ENCODE data around the gene NAIP. TPM values are rescaled to one million over a fixed set of nuclear protein-coding genes. Genes with fewer than 3 reads are reported as not detected.
"Not testable (repeated sequence)": the region's sequence is repeated elsewhere in the genome, so short reads cannot be mapped to it uniquely, and the experiment has no call there.

NAIP gene
- total and polyA plus RNA-seq, 10 of the 15 experiments (the other 5 are each of a cell fraction or from before 2014, with no cell fraction given), result 1.8 to 6.4 (median 3.8) TPM

DNA sequence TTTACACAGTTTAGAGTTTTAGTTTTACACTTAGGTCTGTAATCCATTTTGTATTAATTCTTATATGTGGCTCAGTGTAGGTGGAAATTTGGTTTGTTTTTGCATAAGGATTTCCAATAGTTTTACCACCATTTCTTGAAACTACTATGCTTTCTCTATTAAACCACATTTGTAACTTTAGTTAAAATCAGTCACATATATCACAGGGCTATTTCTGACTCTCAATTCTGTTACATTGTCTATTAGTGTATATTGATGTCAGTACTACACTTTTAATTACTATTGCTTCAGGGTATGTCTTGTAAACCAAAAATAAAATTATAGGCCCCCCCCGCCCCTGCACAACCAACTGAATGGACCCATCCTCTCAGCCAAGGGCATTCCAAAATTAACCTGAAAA, 92.6 kb downstream of the NAIP start:
- FAIRE-seq; BruUV-seq (replicated peaks); DNase-seq (ENCODE audit: low read depth, low spot score); in situ Hi-C loops (cut with MboI); H3K9me3 ChIP-seq (replicated peaks; ENCODE audit: control insufficient read depth, insufficient read depth, low read length); H3K79me2 ChIP-seq (ENCODE audit: control insufficient read depth, insufficient read depth, low read length); H3K9ac ChIP-seq (ENCODE audit: control insufficient read depth, insufficient read depth, low read length); ATAC-seq; intact Hi-C loops (cut with micrococcal nuclease; ENCODE audit: unreplicated experiment); H2AFZ ChIP-seq (ENCODE audit: control insufficient read depth, low read depth, low read length); H4K20me1 ChIP-seq (ENCODE audit: control insufficient read depth, insufficient read depth); CTCF ChIA-PET; SMC1A ChIA-PET (ENCODE audit: uncharacterized antibody, unreplicated experiment); H3K27me3 ChIP-seq (replicated peaks in 1 of 2; ENCODE audit: control insufficient read depth in 2 of 2, insufficient read depth in 2 of 2, low read length in 1 of 2); H3K4me3 ChIP-seq; POLR2A ChIA-PET; H3K4me1 ChIP-seq (ENCODE audit: control insufficient read depth, insufficient read depth, low read length); RAD21 ChIA-PET (ENCODE audit: unreplicated experiment); H3K27ac ChIP-seq (ENCODE audit: control insufficient read depth, insufficient read depth); H3K4me2 ChIP-seq (ENCODE audit: control insufficient read depth, insufficient read depth); H3K36me3 ChIP-seq (ENCODE audit: control insufficient read depth in 2 of 2, insufficient read depth in 2 of 2, low read length in 1 of 2): not testable (repeated sequence)
- WGBS (ENCODE audit: insufficient coverage, insufficient replicate concordance, low lambda C conversion rate, missing lambda C conversion rate), result no CpG with 5 or more reads among the region's 1 CpG

DNA sequence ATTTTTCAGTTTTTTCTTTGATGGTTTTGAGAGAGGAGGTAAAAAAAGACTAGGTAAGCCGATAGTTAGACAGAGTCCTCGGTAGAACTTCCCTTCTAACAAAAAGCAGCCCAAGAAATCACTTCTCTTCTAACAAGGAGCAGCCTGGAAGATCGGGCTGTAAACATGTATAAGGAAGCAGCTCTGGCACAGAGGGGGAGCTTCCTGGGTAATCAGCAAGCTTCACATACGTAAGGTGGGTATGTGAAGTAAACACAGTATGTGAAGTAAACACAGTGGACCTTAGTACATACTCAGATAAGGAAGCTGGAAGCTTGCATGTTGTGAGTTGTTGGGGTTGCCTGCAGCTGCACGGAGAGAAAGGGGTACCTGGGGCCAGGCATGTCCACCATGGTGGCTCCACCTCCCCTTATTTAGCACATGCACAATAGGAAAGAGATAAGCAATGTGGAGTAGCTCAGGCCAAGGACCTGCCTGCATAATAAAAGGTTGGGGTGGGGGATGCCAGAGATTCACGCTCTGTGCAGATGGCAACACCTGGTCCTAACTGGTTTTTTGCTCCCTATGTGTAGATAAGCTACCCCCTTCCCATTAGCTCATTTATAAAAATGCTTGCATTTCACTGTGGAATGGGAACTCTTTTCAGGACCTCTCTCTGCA, 93.3 kb downstream of the NAIP start:
- H2AFZ ChIP-seq (ENCODE audit: control insufficient read depth, low read depth, low read length); H3K4me2 ChIP-seq (ENCODE audit: control insufficient read depth, insufficient read depth); H3K9me3 ChIP-seq (replicated peaks; ENCODE audit: control insufficient read depth, insufficient read depth, low read length); H4K20me1 ChIP-seq (ENCODE audit: control insufficient read depth, insufficient read depth); H3K9ac ChIP-seq (ENCODE audit: control insufficient read depth, insufficient read depth, low read length); RAD21 ChIA-PET (ENCODE audit: unreplicated experiment); H3K27me3 ChIP-seq (replicated peaks in 1 of 2; ENCODE audit: control insufficient read depth in 2 of 2, insufficient read depth in 2 of 2, low read length in 1 of 2); intact Hi-C loops (cut with micrococcal nuclease; ENCODE audit: unreplicated experiment); H3K36me3 ChIP-seq (ENCODE audit: control insufficient read depth in 2 of 2, insufficient read depth in 2 of 2, low read length in 1 of 2); H3K4me3 ChIP-seq; FAIRE-seq; in situ Hi-C loops (cut with MboI); H3K4me1 ChIP-seq (ENCODE audit: control insufficient read depth, insufficient read depth, low read length); SMC1A ChIA-PET (ENCODE audit: uncharacterized antibody, unreplicated experiment); DNase-seq (ENCODE audit: low read depth, low spot score); BruUV-seq (replicated peaks); CTCF ChIA-PET; POLR2A ChIA-PET; H3K79me2 ChIP-seq (ENCODE audit: control insufficient read depth, insufficient read depth, low read length); H3K27ac ChIP-seq (ENCODE audit: control insufficient read depth, insufficient read depth); ATAC-seq: not testable (repeated sequence)
- WGBS (ENCODE audit: insufficient coverage, insufficient replicate concordance, low lambda C conversion rate, missing lambda C conversion rate), result no CpG with 5 or more reads among the region's 6 CpGs

DNA sequence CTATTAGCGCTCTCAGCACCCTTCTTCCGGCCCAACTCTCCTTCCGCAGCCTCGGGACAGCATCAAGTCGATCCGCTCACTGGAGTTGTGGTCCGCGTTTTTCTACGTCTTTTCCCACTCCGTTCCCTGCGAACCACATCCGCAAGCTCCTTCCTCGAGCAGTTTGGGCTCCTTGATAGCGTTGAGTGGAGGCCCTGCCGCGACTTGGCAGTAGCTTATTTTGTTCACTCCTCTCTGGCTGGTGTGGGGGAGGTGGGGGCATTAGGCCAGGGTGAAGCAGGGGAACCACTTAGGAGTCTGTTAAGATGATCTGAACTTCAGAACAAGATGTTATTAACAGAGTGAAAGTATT, 100.0 kb downstream of the NAIP start:
- H3K4me3 ChIP-seq; H3K79me2 ChIP-seq (ENCODE audit: control insufficient read depth, insufficient read depth, low read length); H3K4me2 ChIP-seq (ENCODE audit: control insufficient read depth, insufficient read depth); CTCF ChIA-PET; in situ Hi-C loops (cut with MboI); RAD21 ChIA-PET (ENCODE audit: unreplicated experiment); SMC1A ChIA-PET (ENCODE audit: uncharacterized antibody, unreplicated experiment); H3K9ac ChIP-seq (ENCODE audit: control insufficient read depth, insufficient read depth, low read length); H3K27me3 ChIP-seq (replicated peaks in 1 of 2; ENCODE audit: control insufficient read depth in 2 of 2, insufficient read depth in 2 of 2, low read length in 1 of 2); intact Hi-C loops (cut with micrococcal nuclease; ENCODE audit: unreplicated experiment); H3K9me3 ChIP-seq (replicated peaks; ENCODE audit: control insufficient read depth, insufficient read depth, low read length); H3K4me1 ChIP-seq (ENCODE audit: control insufficient read depth, insufficient read depth, low read length); FAIRE-seq; DNase-seq (ENCODE audit: low read depth, low spot score); POLR2A ChIA-PET; BruUV-seq (replicated peaks); H3K36me3 ChIP-seq (ENCODE audit: control insufficient read depth in 2 of 2, insufficient read depth in 2 of 2, low read length in 1 of 2); H3K27ac ChIP-seq (ENCODE audit: control insufficient read depth, insufficient read depth); H2AFZ ChIP-seq (ENCODE audit: control insufficient read depth, low read depth, low read length); H4K20me1 ChIP-seq (ENCODE audit: control insufficient read depth, insufficient read depth): not testable (repeated sequence)
- peak; percentile 73 for ATAC-seq
- no CpG with 5 or more reads among the region's 16 CpGs for WGBS (ENCODE audit: insufficient coverage, insufficient replicate concordance, low lambda C conversion rate, missing lambda C conversion rate)

Other genes starting within 250 kb of the NAIP start
- gene SERF1A, start 124.7 kb downstream of the NAIP start, total RNA-seq (2014; rRNA removed), result 4.3 and 14.7 TPM in 2 replicates
- gene SERF1A, start 124.7 kb downstream of the NAIP start, total RNA-seq (2014; rRNA removed; fragmentation: Illumina TruSeq; extraction: Trizol), result 7.8 and 13.3 TPM in 2 replicates
- gene SERF1A, start 124.7 kb downstream of the NAIP start, total RNA-seq (2021), result 3.0 and 7.9 TPM in 2 replicates
- gene SERF1A, start 124.7 kb downstream of the NAIP start, polyA plus RNA-seq (2011; rRNA removed), result 11.5 and 19.8 TPM in 2 replicates
- 4.0 TPM in 1 of 2 replicates, not detected in the other for gene SERF1A, start 124.7 kb downstream of the NAIP start, polyA plus RNA-seq (2014; fragmentation: Illumina TruSeq; extraction: Trizol)
- 10 to 100 TPM; 16.4 to 19.2 TPM for gene SERF1A, start 124.7 kb downstream of the NAIP start, polyA plus RNA-seq (2014; fragmentation: Nextera tagmentation; extraction: Ambion mirVana)
- gene SERF1A, start 124.7 kb downstream of the NAIP start, polyA plus RNA-seq (2014; rRNA removed), result 2.0 and 2.8 TPM in 2 replicates
- gene SERF1A, start 124.7 kb downstream of the NAIP start, polyA plus RNA-seq (2016; fragmentation: Nextera tagmentation; extraction: Ambion mirVana), result 1 to 10 TPM; 4.2 to 7.5 TPM
- gene SMN1, start 100.3 kb downstream of the NAIP start, total RNA-seq (2014; rRNA removed), result 54.2 and 77.2 TPM in 2 replicates
- gene SMN1, start 100.3 kb downstream of the NAIP start, total RNA-seq (2014; rRNA removed; fragmentation: Illumina TruSeq; extraction: Trizol), result 54.0 and 57.4 TPM in 2 replicates
- 56.8 and 61.0 TPM in 2 replicates for gene SMN1, start 100.3 kb downstream of the NAIP start, total RNA-seq (2021)
- 68.1 and 82.5 TPM in 2 replicates for gene SMN1, start 100.3 kb downstream of the NAIP start, polyA plus RNA-seq (2011; rRNA removed)
- 59.3 and 65.1 TPM in 2 replicates for gene SMN1, start 100.3 kb downstream of the NAIP start, polyA plus RNA-seq (2014; fragmentation: Illumina TruSeq; extraction: Trizol)
- 10 to 100 TPM; 35.8 to 49.2 TPM for gene SMN1, start 100.3 kb downstream of the NAIP start, polyA plus RNA-seq (2014; fragmentation: Nextera tagmentation; extraction: Ambion mirVana)
- 55.5 and 72.3 TPM in 2 replicates for gene SMN1, start 100.3 kb downstream of the NAIP start, polyA plus RNA-seq (2014; rRNA removed)
- gene SMN1, start 100.3 kb downstream of the NAIP start, polyA plus RNA-seq (2016; fragmentation: Nextera tagmentation; extraction: Ambion mirVana), result 10 to 100 TPM; 90.6 to 93.7 TPM
- gene GTF2H2, start 42.3 kb upstream of the NAIP start, total RNA-seq (2014; rRNA removed), result 33.7 and 40.2 TPM in 2 replicates
- gene GTF2H2, start 42.3 kb upstream of the NAIP start, total RNA-seq (2014; rRNA removed; fragmentation: Illumina TruSeq; extraction: Trizol), result 45.6 and 50.0 TPM in 2 replicates
- 23.2 and 24.5 TPM in 2 replicates for gene GTF2H2, start 42.3 kb upstream of the NAIP start, total RNA-seq (2021)
- gene GTF2H2, start 42.3 kb upstream of the NAIP start, polyA plus RNA-seq (2011; rRNA removed), result 36.9 and 46.6 TPM in 2 replicates
- 24.5 and 27.9 TPM in 2 replicates for gene GTF2H2, start 42.3 kb upstream of the NAIP start, polyA plus RNA-seq (2014; fragmentation: Illumina TruSeq; extraction: Trizol)
- gene GTF2H2, start 42.3 kb upstream of the NAIP start, polyA plus RNA-seq (2014; fragmentation: Nextera tagmentation; extraction: Ambion mirVana), result 10 to 100 TPM; 44.0 to 51.0 TPM
- gene GTF2H2, start 42.3 kb upstream of the NAIP start, polyA plus RNA-seq (2014; rRNA removed), result 23.9 and 29.7 TPM in 2 replicates
- gene GTF2H2, start 42.3 kb upstream of the NAIP start, polyA plus RNA-seq (2016; fragmentation: Nextera tagmentation; extraction: Ambion mirVana), result 10 to 100 TPM; 45.5 to 58.7 TPM